Choroid plexus epithelial cell (primary cell): ENCODE measurements around the gene TDRD9.

ENCODE experiments used
- DNase-seq: peaks from one replicate; pipeline ENCODE4 v3.0.0-alpha.2; 2010; ENCODE audit warnings: low read depth
- H3K4me3 ChIP-seq: 2 replicates; pipeline ENCODE4 v1.5.1; 2011; ENCODE audit warnings: low read depth, mild to moderate bottlenecking, control low read depth, low read length, moderate library complexity
- CTCF ChIP-seq: conservative IDR thresholded peaks from 2 replicates; pipeline ENCODE4 v1.5.1; 2011; ENCODE audit warnings: low read depth, mild to moderate bottlenecking, control low read depth, inconsistent platforms, low read length, moderate library complexity

The TDRD9 gene

GRCh38 chr14:104075530-104076151, 147.4 kb downstream of the TDRD9 start:
- peak; percentile 72 for TF ChIP-seq CTCF
- no peak overlapping the region for H3K4me3 ChIP-seq
- peak; percentile 44 for DNase-seq

- DNase-seq: no peak
- no peak overlapping the region for H3K4me3 ChIP-seq
- no peak for TF ChIP-seq CTCF
Measured at GRCh38 chr14:104076743-104077142, 148.5 kb downstream of the TDRD9 start.

GRCh38 chr14:104078031-104078455, 149.8 kb downstream of the TDRD9 start:
- TF ChIP-seq CTCF: peak; percentile 100
- peak; percentile 94 for DNase-seq
- no peak overlapping the region for H3K4me3 ChIP-seq

GRCh38 chr14:104080376-104081260, 152.4 kb downstream of the TDRD9 start:
- no peak overlapping the region for H3K4me3 ChIP-seq
- TF ChIP-seq CTCF: no peak
- no peak for DNase-seq

- no peak for DNase-seq
- no peak overlapping the region for H3K4me3 ChIP-seq
- TF ChIP-seq CTCF: no peak
Measured at GRCh38 chr14:104081261-104081835, 153.1 kb downstream of the TDRD9 start.

GRCh38 chr14:104081951-104082464, 153.8 kb downstream of the TDRD9 start:
- DNase-seq: no peak
- H3K4me3 ChIP-seq: no peak overlapping the region
- no peak for TF ChIP-seq CTCF
